Endothelial cell of hepatic sinusoid (primary cell): Measurements from ENCODE around the gene AGAP1.

Experiments
- in situ Hi-C: cut with HindIII; loops from 2 replicates; pipeline ENCODE4 v1.10.0; 2017; ENCODE audit warnings: low sequenced_read_pairs

The AGAP1 gene

DNA sequence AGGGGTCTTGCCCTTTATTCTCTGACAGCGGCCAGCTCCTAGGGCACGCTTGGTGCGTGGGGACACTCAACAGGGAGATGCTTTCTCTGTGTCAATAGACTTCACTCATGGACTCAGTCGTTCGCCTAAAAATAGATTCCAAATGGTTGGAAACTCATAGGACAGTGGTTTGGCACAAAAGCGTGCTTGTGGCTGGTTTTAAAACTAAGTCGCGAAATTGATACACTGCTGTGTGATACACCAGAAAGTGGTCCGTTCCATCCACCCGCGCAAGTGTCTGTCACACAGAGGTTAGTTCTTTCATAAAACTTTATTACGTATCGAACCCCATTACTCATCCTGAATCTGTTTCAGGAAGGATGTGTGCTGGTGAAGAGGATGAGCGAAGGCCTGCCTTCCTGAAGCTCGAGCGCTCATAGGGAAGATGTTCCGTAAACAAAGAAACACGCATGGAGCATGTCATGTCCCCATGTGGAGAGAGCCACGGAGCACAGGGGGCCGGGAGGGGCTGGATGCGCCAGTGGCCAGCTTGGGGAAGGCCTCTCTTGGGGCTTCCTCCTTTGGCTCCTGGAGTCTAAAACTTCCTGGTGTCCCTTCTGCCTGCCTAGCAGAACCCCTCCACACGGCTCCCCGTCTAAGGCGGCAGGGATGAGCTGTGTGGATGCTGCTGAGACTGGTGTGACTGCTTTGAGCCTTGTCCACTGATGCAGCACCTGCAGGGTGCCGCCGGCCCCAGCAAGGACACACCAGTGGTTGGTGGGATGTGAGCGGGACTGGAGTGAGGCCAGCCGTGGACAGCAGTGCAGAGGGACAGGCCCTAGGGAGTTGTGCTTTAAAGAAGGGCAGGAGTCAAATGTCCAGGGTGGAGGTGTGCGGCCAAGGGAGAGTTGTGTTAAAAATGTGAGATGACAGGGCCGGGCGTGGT is 467.1 kb downstream of the AGAP1 start:
- in situ Hi-C loops: no loop called here

DNA sequence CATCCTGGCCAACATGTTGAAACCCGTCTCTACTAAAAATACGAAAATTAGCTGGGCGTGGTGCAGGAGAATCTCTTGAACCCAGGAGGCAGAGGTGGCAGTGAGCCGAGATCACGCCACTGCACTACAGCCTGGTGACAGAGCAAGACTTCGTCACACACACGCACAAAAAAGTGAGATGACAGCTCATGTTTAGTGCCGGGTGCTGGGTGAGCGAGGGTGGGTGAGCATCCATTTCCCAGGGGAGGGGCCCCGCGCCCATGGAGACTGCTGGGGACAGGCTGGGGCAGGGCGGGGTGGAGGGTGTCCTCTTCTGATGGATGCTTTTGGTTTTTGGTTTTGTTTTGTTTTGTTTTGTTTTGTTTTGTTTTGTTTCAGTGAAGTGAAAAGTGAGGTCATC is 467.9 kb downstream of the AGAP1 start:
- in situ Hi-C loops: no loop called here

- in situ Hi-C loops: no loop called here
Observed at GRCh38 chr2:235963853-235964577, 470.2 kb downstream of the AGAP1 start.

- in situ Hi-C loops: no loop called here
Observed at GRCh38 chr2:235964787-235965390, 471.0 kb downstream of the AGAP1 start.

DNA sequence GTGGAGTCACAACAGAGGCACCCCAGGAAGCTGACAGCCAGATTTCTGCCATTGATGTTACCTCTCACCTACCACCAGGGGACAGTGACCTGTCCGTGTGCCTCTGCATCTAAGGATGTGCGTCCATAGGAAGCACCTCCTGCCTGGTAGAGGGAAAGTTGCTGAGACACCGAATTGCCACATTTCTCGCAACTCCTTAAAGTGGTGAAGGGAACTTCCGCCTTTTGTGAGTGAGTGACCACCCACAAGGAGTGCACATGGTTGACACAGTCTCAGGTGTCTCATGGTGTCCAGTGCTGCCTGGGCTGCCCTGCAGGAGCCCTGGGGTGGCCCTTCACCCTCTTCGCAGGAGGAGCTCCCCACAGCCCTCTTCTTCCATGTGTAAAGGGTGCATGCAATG is 472.6 kb downstream of the AGAP1 start:
- in situ Hi-C loops: no loop called here

GRCh38 chr2:235966932-235967757 is 473.3 kb downstream of the AGAP1 start:
- in situ Hi-C loops: no loop called here

GRCh38 chr2:235968155-235968554 is 474.3 kb downstream of the AGAP1 start:
- in situ Hi-C loops: no loop called here

DNA sequence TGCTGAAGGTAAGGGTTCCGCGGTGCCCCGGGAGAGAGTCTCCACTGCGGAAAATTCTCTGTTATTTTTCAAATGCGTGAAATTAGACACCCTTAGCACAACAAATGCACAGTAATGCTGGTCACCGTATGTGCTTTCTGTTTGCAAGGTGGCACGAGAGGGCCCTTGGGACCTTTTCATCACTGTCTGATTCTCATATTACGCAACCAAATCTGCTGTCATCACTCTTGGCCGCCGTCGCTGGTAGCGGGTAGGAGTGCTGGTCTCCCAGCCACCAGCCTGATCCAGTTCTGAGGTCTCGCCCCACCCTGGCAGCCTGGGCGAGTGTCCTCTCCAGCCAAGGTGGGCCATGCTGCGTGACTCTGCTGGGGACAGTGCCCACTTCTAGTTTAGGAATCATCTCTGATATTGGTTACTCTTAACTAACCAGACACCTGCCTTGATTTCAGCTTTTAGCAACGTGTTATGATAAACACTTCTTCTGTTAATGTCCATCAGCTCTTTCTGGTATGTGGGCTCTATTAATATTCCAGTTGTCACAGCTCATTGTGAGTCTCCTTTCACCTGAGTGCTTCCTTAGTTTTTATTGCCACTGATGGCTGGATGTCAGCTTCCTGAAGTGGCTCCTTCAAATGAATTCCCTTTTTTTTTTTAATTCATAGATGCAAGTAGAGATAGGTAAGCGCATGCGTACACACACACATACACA is 474.9 kb downstream of the AGAP1 start:
- in situ Hi-C loops: no loop called here

DNA sequence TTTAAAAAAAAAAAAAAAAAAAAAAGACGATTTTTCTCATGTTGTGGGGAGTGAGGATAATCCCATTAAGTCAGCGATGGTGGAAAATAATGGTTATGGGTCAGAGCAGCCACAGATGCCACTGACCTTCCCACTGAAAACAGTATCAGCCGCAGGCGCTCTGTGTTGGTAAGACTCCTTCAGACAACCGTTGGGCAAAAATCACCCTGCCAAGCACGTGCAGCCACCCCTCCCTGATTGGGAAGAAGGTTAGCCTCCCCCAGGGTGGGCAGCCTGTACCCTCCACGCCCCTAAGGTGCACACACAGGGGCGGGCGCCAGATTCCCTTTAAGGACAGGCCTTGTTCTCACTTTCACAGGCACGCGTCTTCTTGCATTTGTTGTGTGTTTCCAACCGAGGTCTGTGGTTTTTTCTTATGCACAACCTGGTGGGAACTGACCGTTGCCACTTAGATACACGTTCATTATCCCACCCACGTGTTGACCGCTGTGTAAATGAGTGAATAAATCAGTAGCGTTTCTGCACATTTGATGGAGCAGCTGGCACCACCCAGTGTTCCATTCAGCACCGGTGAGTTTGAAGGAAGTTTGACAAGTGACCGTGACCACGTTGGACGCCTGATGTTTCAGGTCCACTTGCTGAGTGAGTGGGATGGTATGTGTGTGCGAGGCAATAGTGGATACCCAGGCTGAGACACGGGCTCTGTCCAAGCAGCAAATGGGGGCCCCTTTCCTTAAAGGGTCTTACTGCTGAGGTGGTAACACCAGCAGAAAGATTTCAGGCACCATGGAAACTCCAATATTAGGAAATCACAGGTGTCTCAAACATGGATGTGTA is 476.6 kb downstream of the AGAP1 start:
- in situ Hi-C loops: no loop called here

GRCh38 chr2:235976516-235976915 is 482.7 kb downstream of the AGAP1 start:
- in situ Hi-C loops: no loop called here

DNA sequence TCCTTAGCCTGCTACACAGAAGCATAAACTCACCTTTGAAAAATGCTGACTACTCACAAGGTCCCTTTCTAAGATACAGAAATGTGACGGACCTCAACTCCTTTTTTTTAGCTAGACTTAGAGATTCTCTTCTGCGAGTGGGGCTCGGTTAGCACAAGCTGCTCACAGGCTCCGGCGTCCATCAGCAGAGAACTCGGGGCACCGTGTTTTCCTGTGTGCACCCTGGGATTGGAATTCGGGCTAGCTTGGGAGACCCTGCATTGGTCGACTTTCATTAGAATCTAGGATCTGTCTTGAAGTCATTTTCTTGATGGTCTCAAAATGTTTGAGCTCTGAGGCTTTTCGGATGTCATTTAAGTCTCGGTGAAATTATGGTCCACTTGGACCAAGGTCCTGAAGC is 483.1 kb downstream of the AGAP1 start:
- in situ Hi-C loops: no loop called here

- in situ Hi-C loops: no loop called here
Observed at GRCh38 chr2:235977445-235977844, 483.6 kb downstream of the AGAP1 start.

DNA sequence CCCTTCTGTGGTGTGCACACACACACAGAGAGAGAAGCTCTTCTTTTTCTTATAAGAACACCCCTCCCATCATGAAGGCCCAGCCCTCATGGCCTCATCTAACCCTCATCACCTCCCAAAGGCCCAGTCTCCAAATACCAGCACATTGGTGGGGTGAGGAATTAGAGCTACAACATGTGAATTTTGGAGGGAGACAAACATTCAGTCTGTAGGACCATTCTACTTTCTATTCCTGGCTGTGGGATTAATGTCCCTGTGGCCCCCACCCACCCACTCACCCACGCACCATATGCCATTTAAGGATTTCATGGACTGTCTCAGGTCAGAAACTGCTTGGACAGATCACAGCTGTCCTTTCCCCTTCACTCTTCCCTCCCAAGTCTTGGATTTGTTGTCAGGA is 484.2 kb downstream of the AGAP1 start:
- in situ Hi-C loops: no loop called here

- in situ Hi-C loops: no loop called here
Observed at GRCh38 chr2:235979037-235979436, 485.2 kb downstream of the AGAP1 start.

DNA sequence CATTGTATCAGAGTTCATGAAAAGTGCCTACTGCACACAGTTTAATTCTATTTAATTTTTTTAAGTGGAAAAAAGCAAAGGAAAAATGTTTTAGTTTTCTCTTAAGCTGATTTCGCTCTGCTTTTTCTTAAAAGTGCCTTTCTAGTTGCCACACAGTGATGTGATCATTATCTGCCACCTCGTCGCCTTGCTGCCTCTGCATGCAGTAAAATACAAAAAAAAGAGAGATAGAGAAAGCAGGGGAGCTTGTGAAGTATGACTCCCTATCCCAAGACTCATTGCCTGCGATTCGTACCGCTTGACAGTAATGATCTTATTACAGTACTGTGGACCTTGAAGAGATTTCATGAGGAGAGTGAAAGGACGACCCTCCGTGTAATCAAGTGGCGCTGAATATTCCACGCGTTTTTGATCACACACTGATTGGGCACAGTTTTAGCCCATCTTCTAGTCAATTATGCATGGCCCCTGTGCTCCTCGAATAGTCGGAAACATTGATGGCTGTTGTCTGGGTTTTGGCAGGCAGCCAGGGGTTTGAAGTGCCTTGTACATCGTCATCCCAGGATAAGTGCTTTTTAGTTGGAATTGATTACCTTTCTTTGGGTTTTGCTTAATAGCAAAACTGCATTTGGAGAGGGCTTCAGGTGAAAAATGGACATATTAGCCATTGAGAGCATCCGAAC is 486.1 kb downstream of the AGAP1 start:
- in situ Hi-C loops: no loop called here

DNA sequence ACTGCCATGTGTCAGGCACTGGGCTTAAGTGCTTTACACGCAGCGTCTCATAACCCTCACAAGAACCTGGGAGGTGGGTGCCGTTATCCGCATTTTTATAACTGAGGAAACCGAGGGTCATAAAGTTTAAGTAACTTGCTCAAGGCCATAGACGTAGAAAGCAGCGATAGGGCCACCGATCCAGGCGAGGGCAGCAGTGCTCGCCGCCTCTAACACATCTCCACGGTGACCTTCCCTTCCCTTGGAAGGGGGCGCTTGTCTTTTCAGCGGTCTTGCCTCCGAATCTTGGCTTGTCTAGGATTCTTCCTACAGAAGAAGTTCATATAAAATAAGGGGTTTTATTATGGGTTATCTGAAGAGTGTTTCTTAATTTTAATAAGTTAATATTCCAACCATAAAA is 487.8 kb downstream of the AGAP1 start:
- in situ Hi-C loops: no loop called here

- in situ Hi-C loops: no loop called here
Observed at GRCh38 chr2:235983016-235983415, 489.2 kb downstream of the AGAP1 start.

GRCh38 chr2:235984552-235984951 is 490.7 kb downstream of the AGAP1 start:
- in situ Hi-C loops: no loop called here

DNA sequence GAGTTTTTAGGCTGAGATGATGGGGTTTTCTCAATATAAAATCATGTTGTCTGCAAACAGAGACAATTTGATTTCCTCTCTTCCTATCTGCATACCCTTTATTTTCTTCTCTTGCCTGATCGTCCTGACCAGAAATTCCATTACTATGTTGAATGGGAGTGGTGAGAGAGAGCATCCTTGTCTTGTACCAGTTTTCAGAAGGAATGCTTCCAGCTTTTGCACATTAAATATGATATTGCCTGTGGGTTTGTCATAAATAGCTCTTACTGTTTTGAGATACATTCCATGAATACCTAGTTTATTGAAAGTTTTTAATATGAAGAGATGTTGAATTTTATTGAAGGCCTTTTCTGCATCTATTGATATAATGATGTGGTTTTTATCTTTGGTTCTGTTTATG is 492.5 kb downstream of the AGAP1 start:
- in situ Hi-C loops: no loop called here
